ENCODE results near the gene TNS3. TPM values are rescaled to one million over a fixed set of nuclear protein-coding genes. Genes with fewer than 3 reads are reported as not detected.

The TNS3 gene
- total RNA-seq, 2 experiments from 2014 or later: not detected

- no peaks in the 10 kb centered on the region for H3K36me3 Mint-ChIP-seq (ENCODE audit: low read depth)
- ChIA-PET POLR2A (no interaction called here), CTCF (no interaction called here)
Observed at GRCh38 chr7:47514367-47514766, 67.5 kb downstream of the TNS3 start.

GRCh38 chr7:47513741-47514241, 68.1 kb downstream of the TNS3 start:
- ChIA-PET POLR2A (no interaction called here), CTCF (no interaction called here)
- no peak overlapping the region for H3K27ac Mint-ChIP-seq
- no peak for ATAC-seq
- DNase-seq: no peak
- H3K4me3 Mint-ChIP-seq: no peak overlapping the region
- no peaks in the 10 kb centered on the region for H3K27me3 Mint-ChIP-seq (ENCODE audit: low read depth)
- H3K36me3 Mint-ChIP-seq (ENCODE audit: low read depth): no peaks in the 10 kb centered on the region
- no peaks in the 10 kb centered on the region for H3K9me3 Mint-ChIP-seq (ENCODE audit: insufficient read depth)
- no peaks in the 10 kb centered on the region for H3K4me1 Mint-ChIP-seq (ENCODE audit: low read depth)

More at GRCh38 chr7:47514367-47514766, 67.5 kb downstream of the TNS3 start:
- Mint-ChIP-seq H3K9me3 (ENCODE audit: insufficient read depth) (no peaks in the 10 kb centered on the region), H3K27me3 (ENCODE audit: low read depth) (no peaks in the 10 kb centered on the region), H3K27ac (no peak overlapping the region), H3K4me3 (no peak overlapping the region), H3K4me1 (ENCODE audit: low read depth) (no peaks in the 10 kb centered on the region)
- DNase-seq (no peak), ATAC-seq (no peak)

- ChIA-PET CTCF (no interaction called here), POLR2A (no interaction called here)
- Mint-ChIP-seq H3K36me3 (ENCODE audit: low read depth) (no peaks in the 10 kb centered on the region), H3K4me1 (ENCODE audit: low read depth) (no peaks in the 10 kb centered on the region), H3K9me3 (ENCODE audit: insufficient read depth) (no peaks in the 10 kb centered on the region), H3K27me3 (ENCODE audit: low read depth) (no peaks in the 10 kb centered on the region), H3K27ac (no peak overlapping the region), H3K4me3 (no peak overlapping the region)
- ATAC-seq: no peak
- no peak for DNase-seq
Observed at GRCh38 chr7:47512481-47513176, 69.3 kb downstream of the TNS3 start.

GRCh38 chr7:47511699-47512370, 70.1 kb downstream of the TNS3 start:
- POLR2A ChIA-PET: no interaction called here
- no peaks in the 10 kb centered on the region for H3K9me3 Mint-ChIP-seq (ENCODE audit: insufficient read depth)
- no peaks in the 10 kb centered on the region for H3K36me3 Mint-ChIP-seq (ENCODE audit: low read depth)

GRCh38 chr7:47510786-47511185, 71.1 kb downstream of the TNS3 start:
- Mint-ChIP-seq H3K27me3 (ENCODE audit: low read depth) (no peaks in the 10 kb centered on the region), H3K36me3 (ENCODE audit: low read depth) (no peaks in the 10 kb centered on the region), H3K27ac (no peak overlapping the region), H3K4me1 (ENCODE audit: low read depth) (no peaks in the 10 kb centered on the region), H3K4me3 (no peak overlapping the region), H3K9me3 (ENCODE audit: insufficient read depth) (no peaks in the 10 kb centered on the region)
- POLR2A ChIA-PET: no interaction called here
- no peak for ATAC-seq
- DNase-seq: no peak
- CTCF ChIA-PET: no interaction called here

More at GRCh38 chr7:47511699-47512370, 70.1 kb downstream of the TNS3 start:
- Mint-ChIP-seq H3K27me3 (ENCODE audit: low read depth) (no peaks in the 10 kb centered on the region), H3K4me1 (ENCODE audit: low read depth) (no peaks in the 10 kb centered on the region), H3K4me3 (no peak overlapping the region), H3K27ac (no peak overlapping the region)
- CTCF ChIA-PET: no interaction called here
- DNase-seq (no peak), ATAC-seq (no peak)

- H3K4me3 Mint-ChIP-seq: no peak overlapping the region
- no peaks in the 10 kb centered on the region for H3K36me3 Mint-ChIP-seq (ENCODE audit: low read depth)
- no peak overlapping the region for H3K27ac Mint-ChIP-seq
- no peaks in the 10 kb centered on the region for H3K27me3 Mint-ChIP-seq (ENCODE audit: low read depth)
- no peaks in the 10 kb centered on the region for H3K9me3 Mint-ChIP-seq (ENCODE audit: insufficient read depth)
- ChIA-PET POLR2A (no interaction called here), CTCF (no interaction called here)
- DNase-seq (no peak), ATAC-seq (no peak)
- no peaks in the 10 kb centered on the region for H3K4me1 Mint-ChIP-seq (ENCODE audit: low read depth)
Observed at GRCh38 chr7:47510192-47510591, 71.7 kb downstream of the TNS3 start.

GRCh38 chr7:47509571-47509970, 72.3 kb downstream of the TNS3 start:
- H3K36me3 Mint-ChIP-seq (ENCODE audit: low read depth): no peaks in the 10 kb centered on the region
- no peaks in the 10 kb centered on the region for H3K27me3 Mint-ChIP-seq (ENCODE audit: low read depth)
- ChIA-PET POLR2A (no interaction called here), CTCF (interaction anchor here (0.6 kb wide), 1 partner anchor 208 kb away, joined by 3 read pairs; no protein-coding TSS in a partner anchor)
- H3K9me3 Mint-ChIP-seq (ENCODE audit: insufficient read depth): no peaks in the 10 kb centered on the region
- ATAC-seq (no peak), DNase-seq (no peak)
- no peaks in the 10 kb centered on the region for H3K4me1 Mint-ChIP-seq (ENCODE audit: low read depth)
- H3K4me3 Mint-ChIP-seq: no peak overlapping the region
- H3K27ac Mint-ChIP-seq: no peak overlapping the region

GRCh38 chr7:47508389-47509380, 73.2 kb downstream of the TNS3 start:
- CTCF ChIA-PET: no interaction called here
- POLR2A ChIA-PET: no interaction called here
- H3K27me3 Mint-ChIP-seq (ENCODE audit: low read depth): no peaks in the 10 kb centered on the region
- DNase-seq: no peak
- no peaks in the 10 kb centered on the region for H3K4me1 Mint-ChIP-seq (ENCODE audit: low read depth)
- H3K4me3 Mint-ChIP-seq: no peak overlapping the region
- no peak overlapping the region for H3K27ac Mint-ChIP-seq
- H3K9me3 Mint-ChIP-seq (ENCODE audit: insufficient read depth): no peaks in the 10 kb centered on the region
- ATAC-seq: no peak
- no peaks in the 10 kb centered on the region for H3K36me3 Mint-ChIP-seq (ENCODE audit: low read depth)

GRCh38 chr7:47507522-47507921, 74.4 kb downstream of the TNS3 start:
- no peaks in the 10 kb centered on the region for H3K27me3 Mint-ChIP-seq (ENCODE audit: low read depth)
- CTCF ChIA-PET: no interaction called here

GRCh38 chr7:47506382-47507339, 75.2 kb downstream of the TNS3 start:
- Mint-ChIP-seq H3K36me3 (ENCODE audit: low read depth) (no peaks in the 10 kb centered on the region), H3K4me1 (ENCODE audit: low read depth) (no peaks in the 10 kb centered on the region), H3K27ac (no peak overlapping the region), H3K27me3 (ENCODE audit: low read depth) (no peaks in the 10 kb centered on the region), H3K9me3 (ENCODE audit: insufficient read depth) (no peaks in the 10 kb centered on the region), H3K4me3 (no peak overlapping the region)
- DNase-seq (no peak), ATAC-seq (no peak)
- CTCF ChIA-PET: no interaction called here
- POLR2A ChIA-PET: no interaction called here

More at GRCh38 chr7:47507522-47507921, 74.4 kb downstream of the TNS3 start:
- POLR2A ChIA-PET: no interaction called here
- Mint-ChIP-seq H3K36me3 (ENCODE audit: low read depth) (no peaks in the 10 kb centered on the region), H3K4me1 (ENCODE audit: low read depth) (no peaks in the 10 kb centered on the region), H3K9me3 (ENCODE audit: insufficient read depth) (no peaks in the 10 kb centered on the region), H3K4me3 (no peak overlapping the region), H3K27ac (no peak overlapping the region)
- ATAC-seq: no peak
- no peak for DNase-seq

- DNase-seq (no peak), ATAC-seq (no peak)
- no peak overlapping the region for H3K27ac Mint-ChIP-seq
- H3K36me3 Mint-ChIP-seq (ENCODE audit: low read depth): no peaks in the 10 kb centered on the region
- no peaks in the 10 kb centered on the region for H3K4me1 Mint-ChIP-seq (ENCODE audit: low read depth)
- no peak overlapping the region for H3K4me3 Mint-ChIP-seq
- H3K27me3 Mint-ChIP-seq (ENCODE audit: low read depth): no peaks in the 10 kb centered on the region
- ChIA-PET POLR2A (no interaction called here), CTCF (no interaction called here)
- H3K9me3 Mint-ChIP-seq (ENCODE audit: insufficient read depth): no peaks in the 10 kb centered on the region
Observed at GRCh38 chr7:47505312-47506007, 76.5 kb downstream of the TNS3 start.

Data from activated CD8-positive, alpha-beta T cell treated with anti-CD3 and anti-CD28 coated beads, Interleukin-2, amount 10 ng/mL, durations not matched to agents 7 days and 5 days (primary cell).